Ishikawa (cell line): Measurements from ENCODE around the gene SINHCAF.

Experiments
- EGR1 ChIP-seq: IDR thresholded peaks from 2 replicates; pipeline ENCODE4 v1.6.1; 2012
- EP300 ChIP-seq: IDR thresholded peaks from 2 replicates; pipeline ENCODE4 v1.6.1; 2012; ENCODE audit warnings: borderline replicate concordance
- FOXM1 ChIP-seq: IDR thresholded peaks from 2 replicates; pipeline ENCODE4 v1.6.1; 2012; ENCODE audit warnings: low read depth, borderline replicate concordance
- RAD21 ChIP-seq: IDR thresholded peaks from 2 replicates; pipeline ENCODE4 v1.6.1; 2012; ENCODE audit warnings: low read depth
- TAF1 ChIP-seq: IDR thresholded peaks from 2 replicates; pipeline ENCODE4 v1.6.1; 2012; ENCODE audit warnings: low read depth, mild to moderate bottlenecking
- USF1 ChIP-seq: IDR thresholded peaks from 2 replicates; pipeline ENCODE4 v1.6.1; 2012
- YY1 ChIP-seq: IDR thresholded peaks from 2 replicates; pipeline ENCODE4 v1.6.1; 2012; ENCODE audit warnings: low read depth
- ZBTB7A ChIP-seq: IDR thresholded peaks from 2 replicates; pipeline ENCODE4 v1.6.1; 2012; ENCODE audit warnings: low read depth
- TF ChIP-seq, protein P1 (sequence below): IDR thresholded peaks from 2 replicates; pipeline ENCODE4 v1.6.1; 2012; ENCODE audit warnings: low read depth, mild to moderate bottlenecking

- TF ChIP-seq, protein P1, sequence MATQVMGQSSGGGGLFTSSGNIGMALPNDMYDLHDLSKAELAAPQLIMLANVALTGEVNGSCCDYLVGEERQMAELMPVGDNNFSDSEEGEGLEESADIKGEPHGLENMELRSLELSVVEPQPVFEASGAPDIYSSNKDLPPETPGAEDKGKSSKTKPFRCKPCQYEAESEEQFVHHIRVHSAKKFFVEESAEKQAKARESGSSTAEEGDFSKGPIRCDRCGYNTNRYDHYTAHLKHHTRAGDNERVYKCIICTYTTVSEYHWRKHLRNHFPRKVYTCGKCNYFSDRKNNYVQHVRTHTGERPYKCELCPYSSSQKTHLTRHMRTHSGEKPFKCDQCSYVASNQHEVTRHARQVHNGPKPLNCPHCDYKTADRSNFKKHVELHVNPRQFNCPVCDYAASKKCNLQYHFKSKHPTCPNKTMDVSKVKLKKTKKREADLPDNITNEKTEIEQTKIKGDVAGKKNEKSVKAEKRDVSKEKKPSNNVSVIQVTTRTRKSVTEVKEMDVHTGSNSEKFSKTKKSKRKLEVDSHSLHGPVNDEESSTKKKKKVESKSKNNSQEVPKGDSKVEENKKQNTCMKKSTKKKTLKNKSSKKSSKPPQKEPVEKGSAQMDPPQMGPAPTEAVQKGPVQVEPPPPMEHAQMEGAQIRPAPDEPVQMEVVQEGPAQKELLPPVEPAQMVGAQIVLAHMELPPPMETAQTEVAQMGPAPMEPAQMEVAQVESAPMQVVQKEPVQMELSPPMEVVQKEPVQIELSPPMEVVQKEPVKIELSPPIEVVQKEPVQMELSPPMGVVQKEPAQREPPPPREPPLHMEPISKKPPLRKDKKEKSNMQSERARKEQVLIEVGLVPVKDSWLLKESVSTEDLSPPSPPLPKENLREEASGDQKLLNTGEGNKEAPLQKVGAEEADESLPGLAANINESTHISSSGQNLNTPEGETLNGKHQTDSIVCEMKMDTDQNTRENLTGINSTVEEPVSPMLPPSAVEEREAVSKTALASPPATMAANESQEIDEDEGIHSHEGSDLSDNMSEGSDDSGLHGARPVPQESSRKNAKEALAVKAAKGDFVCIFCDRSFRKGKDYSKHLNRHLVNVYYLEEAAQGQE: no peak
- TF ChIP-seq RAD21: no peak
- no peak for TF ChIP-seq YY1
- no peak for TF ChIP-seq ZBTB7A
- no peak for TF ChIP-seq EGR1
- TF ChIP-seq EP300: no peak
- TF ChIP-seq USF1: no peak
- TF ChIP-seq TAF1: no peak
- no peak for TF ChIP-seq FOXM1
Observed at GRCh38 chr12:31363416-31363809, 37.5 kb upstream of the SINHCAF start.
